Smooth muscle cell (in vitro differentiated cells): ENCODE data around the gene MSANTD3. TPM values are rescaled to one million over a fixed set of nuclear protein-coding genes. Genes with fewer than 3 reads are reported as not detected.

Experiments used
- DNase-seq: peaks from one replicate; lab custom pipeline; 2025; ENCODE audit not compliant: unreplicated experiment; lab: John Stamatoyannopoulos, UW
- H2AFZ ChIP-seq: fragments of 200-600 bp; sonication (generic); 2 replicates; pipeline ENCODE4 v1.6.0; 2016; ENCODE audit warnings: antibody characterized with exemption, low read depth, mild to moderate bottlenecking
- H3F3A ChIP-seq: fragments of 200-600 bp; sonication (generic); 2 replicates; pipeline ENCODE4 v1.6.0; 2017; ENCODE audit warnings: antibody characterized with exemption, low read depth
- H3K27ac ChIP-seq: fragments of 200-600 bp; sonication (generic); 2 replicates; pipeline ENCODE4 v1.5.1; 2016; ENCODE audit warnings: low read depth, mild to moderate bottlenecking
- H3K27me3 ChIP-seq: fragments of 200-600 bp; sonication (generic); 2 replicates; pipeline ENCODE4 v1.6.1; 2016; ENCODE audit warnings: low read depth, mild to moderate bottlenecking
- H3K36me3 ChIP-seq: fragments of 200-600 bp; sonication (generic); 2 replicates; pipeline ENCODE4 v1.5.1; 2016; ENCODE audit warnings: low read depth
- H3K4me1 ChIP-seq: fragments of 200-600 bp; sonication (generic); 2 replicates; pipeline ENCODE4 v1.5.1; 2016; ENCODE audit warnings: low read depth
- H3K4me2 ChIP-seq: fragments of 200-600 bp; sonication (generic); 2 replicates; pipeline ENCODE4 v1.6.0; 2016; ENCODE audit warnings: mild to moderate bottlenecking
- H3K4me3 ChIP-seq: fragments of 200-600 bp; sonication (generic); 2 replicates; pipeline ENCODE4 v1.5.1; 2016; ENCODE audit warnings: mild to moderate bottlenecking
- H3K79me2 ChIP-seq: fragments of 200-600 bp; sonication (generic); 2 replicates; pipeline ENCODE4 v1.6.0; 2016; ENCODE audit warnings: low read depth, mild to moderate bottlenecking
- H3K9ac ChIP-seq: fragments of 200-600 bp; sonication (generic); 2 replicates; pipeline ENCODE4 v1.6.0; 2016; ENCODE audit warnings: low read depth
- H3K9me3 ChIP-seq: fragments of 200-600 bp; sonication (generic); replicated peaks from 2 replicates; pipeline ENCODE4 v1.5.1; 2016; ENCODE audit warnings: low read depth
- H4K20me1 ChIP-seq: fragments of 200-600 bp; sonication (generic); 2 replicates; pipeline ENCODE4 v1.6.0; 2016; ENCODE audit warnings: low read depth
- CTCF ChIP-seq: fragments of 200-600 bp; sonication (generic); IDR thresholded peaks from 2 replicates; pipeline ENCODE4 v1.5.1; 2017; ENCODE audit warnings: borderline replicate concordance, mild to moderate bottlenecking, antibody characterized with exemption; ENCODE audit not compliant: insufficient read depth, poor library complexity, severe bottlenecking
- WGBS: methylation state at CpG from one replicate; pipeline ENCODE4 v1.1.7; 2016; ENCODE audit warnings: low lambda C conversion rate; 5-methylcytosine and 5-hydroxymethylcytosine counted together
- polyA plus RNA-seq: library from polyadenylated mRNA; unstranded; fragments of >200 nt; fragmentation: Nextera tagmentation; extraction: Ambion mirVana; gene quantifications from 2 replicates; pipeline ENCODE4 v1.2.1, GENCODE V29; 2016
- total RNA-seq: library from RNA; depleted of rRNA; stranded (reverse); fragments of >200 nt; gene quantifications from 2 replicates; pipeline ENCODE4 v1.2.3, GENCODE V29; 2014

MSANTD3 gene
- total and polyA plus RNA-seq, 2 experiments from 2014 or later, result 40.4 to 49.1 TPM

- no peak for TF ChIP-seq CTCF
- Histone ChIP-seq H3K4me1 (no peaks in the 10 kb centered on the region), H3K9me3 (no peaks in the 10 kb centered on the region), H3K27ac (no peak overlapping the region), H3K9ac (no peak overlapping the region), H3K4me3 (no peak overlapping the region), H3K36me3 (no peaks in the 10 kb centered on the region), H3K4me2 (no peak overlapping the region), H3F3A (no peaks in the 10 kb centered on the region), H2AFZ (no peak overlapping the region), H3K27me3 (no peaks in the 10 kb centered on the region), H3K79me2 (no peaks in the 10 kb centered on the region), H4K20me1 (no peaks in the 10 kb centered on the region)
- WGBS, result 96% methylated on average over 2 of the region's 2 CpGs
- no peak for DNase-seq
Observed at GRCh38 chr9:100499866-100500265, 72.9 kb downstream of the MSANTD3 start.

Other genes starting within 250 kb of the MSANTD3 start
- 29.2 and 30.5 TPM in 2 replicates for gene TEX10, start 74.2 kb upstream of the MSANTD3 start, total RNA-seq
- 13.5 and 16.3 TPM in 2 replicates for gene TEX10, start 74.2 kb upstream of the MSANTD3 start, polyA plus RNA-seq
- 1.7 TPM in 1 of 2 replicates, not detected in the other for gene TMEFF1, start 46.0 kb downstream of the MSANTD3 start, total RNA-seq
- gene TMEFF1, start 46.0 kb downstream of the MSANTD3 start, polyA plus RNA-seq, result 1.8 and 2.1 TPM in 2 replicates
- gene CAVIN4, start 150.9 kb downstream of the MSANTD3 start, total RNA-seq, result 2.8 and 4.2 TPM in 2 replicates
- 1.6 and 1.7 TPM in 2 replicates for gene CAVIN4, start 150.9 kb downstream of the MSANTD3 start, polyA plus RNA-seq